ENCODE data around the gene F5. TPM values are rescaled to one million over a fixed set of nuclear protein-coding genes. Genes with fewer than 3 reads are reported as not detected.
A peak's percentile ranks its signal among the peaks of the same experiment; 100 is the strongest.

Gene F5
- total and polyA plus RNA-seq, 2 of the 13 experiments (the other 11 are each of a cell fraction or from before 2014, with no cell fraction given), result 38.3 to 64.0 TPM

GRCh38 chr1:169494343-169494742 lies 91.9 kb downstream of the F5 start:
- POLR2A ChIA-PET, result interaction anchor here (1.2 to 4.1 kb wide), 2 partner anchors 8 to 14 kb away, joined by 3 to 14 read pairs; partner anchors contain the start of gene SLC19A2
- no peak overlapping the region for H3K4me3 ChIP-seq (replicated peaks in 1 of 3; ENCODE audit: insufficient read depth in 1 of 3, low read depth in 2 of 3, low read length in 3 of 3)
- intact Hi-C loops (cut with micrococcal nuclease; ENCODE audit: unreplicated experiment), result no loop called here
- no peak overlapping the region for H3K27ac ChIP-seq (ENCODE audit: extremely low read length, insufficient read depth, low read length)
- no peaks in the 10 kb centered on the region for H3K79me2 ChIP-seq (ENCODE audit: insufficient read depth, low read length)
- WGBS (ENCODE audit: low lambda C conversion rate), result 67% methylated on average over 3 of the region's 3 CpGs
- BruUV-seq (replicated peaks), result no TSS peak
- H4K20me1 ChIP-seq (ENCODE audit: insufficient read depth, low read length), result no peaks in the 10 kb centered on the region
- H2AFZ ChIP-seq (ENCODE audit: low read length), result no peak overlapping the region
- FAIRE-seq (no peak), ATAC-seq (peak; percentile 68), DNase-seq (ENCODE audit: low spot score) (peak; percentile 30)
- H3K9me3 ChIP-seq (ENCODE audit: low read length), result no peaks in the 10 kb centered on the region
- H3K9ac ChIP-seq (ENCODE audit: insufficient read depth, low read depth, low read length), result no peak overlapping the region
- H3K36me3 ChIP-seq (replicated peaks in 1 of 2; ENCODE audit: control insufficient read depth in 1 of 2, insufficient read depth in 2 of 2, low read length in 2 of 2), result no peaks in the 10 kb centered on the region
- H3K27me3 ChIP-seq (ENCODE audit: control insufficient read depth in 1 of 2, insufficient read depth in 2 of 2, low read length in 2 of 2), result no peaks in the 10 kb centered on the region
- H3K4me2 ChIP-seq (ENCODE audit: low read depth, low read length), result no peak overlapping the region
- H3K4me1 ChIP-seq (ENCODE audit: insufficient read depth, low read length), result peaks cover 31% of the 10 kb centered on the region
- CTCF ChIA-PET (ENCODE audit: low intra/inter-chr PET ratio, low total read pairs), result no interaction called here
- in situ Hi-C loops (cut with HindIII; ENCODE audit: extremely low pct_ligation_motif_present, low pct_unique_long_range_greater_than_20kb), result no loop called here
- no peak for TF ChIP-seq ARNT (IDR thresholded peaks at IDR 0.05)
- TF ChIP-seq ZNF343 (CRISPR knock-in tag; IDR thresholded peaks at IDR 0.05), result no peak
- no peak for TF ChIP-seq ZNF251 (CRISPR knock-in tag; IDR thresholded peaks at IDR 0.05)
- no peak for TF ChIP-seq SOX6 (IDR thresholded peaks at IDR 0.05)
- no peak for TF ChIP-seq SOX6 (CRISPR knock-in tag; IDR thresholded peaks at IDR 0.05)
- TF ChIP-seq, protein P1, sequence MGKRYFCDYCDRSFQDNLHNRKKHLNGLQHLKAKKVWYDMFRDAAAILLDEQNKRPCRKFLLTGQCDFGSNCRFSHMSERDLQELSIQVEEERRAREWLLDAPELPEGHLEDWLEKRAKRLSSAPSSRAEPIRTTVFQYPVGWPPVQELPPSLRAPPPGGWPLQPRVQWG (CRISPR knock-in tag; IDR thresholded peaks at IDR 0.05; ENCODE audit: borderline replicate concordance, low read depth), result no peak
- no peak for TF ChIP-seq ZNF12 (CRISPR knock-in tag; IDR thresholded peaks at IDR 0.05)
- TF ChIP-seq TBX3 (IDR thresholded peaks at IDR 0.05; ENCODE audit: borderline replicate concordance), result peak; percentile 55; the same call in 1 of the 2 replicates
- no peak for TF ChIP-seq ZNF143 (CRISPR knock-in tag; IDR thresholded peaks at IDR 0.05)
- TF ChIP-seq ZNF746 (CRISPR knock-in tag; IDR thresholded peaks at IDR 0.05), result no peak
- no peak for TF ChIP-seq MLLT10 (CRISPR knock-in tag; IDR thresholded peaks at IDR 0.05)
- no peak for TF ChIP-seq HOXA7 (CRISPR knock-in tag; IDR thresholded peaks at IDR 0.05)
- TF ChIP-seq RXRA (CRISPR knock-in tag; IDR thresholded peaks at IDR 0.05), result no peak
- no peak for TF ChIP-seq ZNF354B (CRISPR knock-in tag; IDR thresholded peaks at IDR 0.05)
- 0 out of 2 replicates have a peak, but pooled peaks have one; percentile 11 for TF ChIP-seq FOXA3 (CRISPR knock-in tag; IDR thresholded peaks at IDR 0.05)
- TF ChIP-seq MYC (CRISPR knock-in tag; IDR thresholded peaks at IDR 0.05; ENCODE audit: borderline replicate concordance), result no peak
- TF ChIP-seq ASH2L (IDR thresholded peaks at IDR 0.05; ENCODE audit: insufficient read length, low read depth, low read length), result no peak
- TF ChIP-seq POLR2A (IDR thresholded peaks at IDR 0.05; ENCODE audit: insufficient read depth in 1 of 2, low read depth in 2 of 2, low read length in 2 of 2), result no peak
- TF ChIP-seq, protein P2, sequence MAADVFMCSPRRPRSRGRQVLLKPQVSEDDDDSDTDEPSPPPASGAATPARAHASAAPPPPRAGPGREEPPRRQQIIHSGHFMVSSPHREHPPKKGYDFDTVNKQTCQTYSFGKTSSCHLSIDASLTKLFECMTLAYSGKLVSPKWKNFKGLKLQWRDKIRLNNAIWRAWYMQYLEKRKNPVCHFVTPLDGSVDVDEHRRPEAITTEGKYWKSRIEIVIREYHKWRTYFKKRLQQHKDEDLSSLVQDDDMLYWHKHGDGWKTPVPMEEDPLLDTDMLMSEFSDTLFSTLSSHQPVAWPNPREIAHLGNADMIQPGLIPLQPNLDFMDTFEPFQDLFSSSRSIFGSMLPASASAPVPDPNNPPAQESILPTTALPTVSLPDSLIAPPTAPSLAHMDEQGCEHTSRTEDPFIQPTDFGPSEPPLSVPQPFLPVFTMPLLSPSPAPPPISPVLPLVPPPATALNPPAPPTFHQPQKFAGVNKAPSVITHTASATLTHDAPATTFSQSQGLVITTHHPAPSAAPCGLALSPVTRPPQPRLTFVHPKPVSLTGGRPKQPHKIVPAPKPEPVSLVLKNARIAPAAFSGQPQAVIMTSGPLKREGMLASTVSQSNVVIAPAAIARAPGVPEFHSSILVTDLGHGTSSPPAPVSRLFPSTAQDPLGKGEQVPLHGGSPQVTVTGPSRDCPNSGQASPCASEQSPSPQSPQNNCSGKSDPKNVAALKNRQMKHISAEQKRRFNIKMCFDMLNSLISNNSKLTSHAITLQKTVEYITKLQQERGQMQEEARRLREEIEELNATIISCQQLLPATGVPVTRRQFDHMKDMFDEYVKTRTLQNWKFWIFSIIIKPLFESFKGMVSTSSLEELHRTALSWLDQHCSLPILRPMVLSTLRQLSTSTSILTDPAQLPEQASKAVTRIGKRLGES (CRISPR knock-in tag; IDR thresholded peaks at IDR 0.05; ENCODE audit: borderline replicate concordance), result no peak
- 0 out of 2 replicates have a peak, but pooled peaks have one; percentile 23 for TF ChIP-seq HNF4A (CRISPR knock-in tag; IDR thresholded peaks at IDR 0.05)
- no peak for TF ChIP-seq ZNF260 (CRISPR knock-in tag; IDR thresholded peaks at IDR 0.05; ENCODE audit: borderline replicate concordance, low read depth)
- TF ChIP-seq SKI (IDR thresholded peaks at IDR 0.05; ENCODE audit: partially characterized antibody), result peak; percentile 26
- TF ChIP-seq, protein P3, sequence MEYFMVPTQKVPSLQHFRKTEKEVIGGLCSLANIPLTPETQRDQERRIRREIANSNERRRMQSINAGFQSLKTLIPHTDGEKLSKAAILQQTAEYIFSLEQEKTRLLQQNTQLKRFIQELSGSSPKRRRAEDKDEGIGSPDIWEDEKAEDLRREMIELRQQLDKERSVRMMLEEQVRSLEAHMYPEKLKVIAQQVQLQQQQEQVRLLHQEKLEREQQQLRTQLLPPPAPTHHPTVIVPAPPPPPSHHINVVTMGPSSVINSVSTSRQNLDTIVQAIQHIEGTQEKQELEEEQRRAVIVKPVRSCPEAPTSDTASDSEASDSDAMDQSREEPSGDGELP (IDR thresholded peaks at IDR 0.05; ENCODE audit: borderline replicate concordance, low read depth), result peak; percentile 85
- no peak for TF ChIP-seq PCBP2 (optimal IDR thresholded peaks at IDR 0.05; ENCODE audit: low read depth, low read length, poor library complexity, severe bottlenecking)

Measured in HepG2 (cell line).